ENCODE data around the gene CD5L.

DNA sequence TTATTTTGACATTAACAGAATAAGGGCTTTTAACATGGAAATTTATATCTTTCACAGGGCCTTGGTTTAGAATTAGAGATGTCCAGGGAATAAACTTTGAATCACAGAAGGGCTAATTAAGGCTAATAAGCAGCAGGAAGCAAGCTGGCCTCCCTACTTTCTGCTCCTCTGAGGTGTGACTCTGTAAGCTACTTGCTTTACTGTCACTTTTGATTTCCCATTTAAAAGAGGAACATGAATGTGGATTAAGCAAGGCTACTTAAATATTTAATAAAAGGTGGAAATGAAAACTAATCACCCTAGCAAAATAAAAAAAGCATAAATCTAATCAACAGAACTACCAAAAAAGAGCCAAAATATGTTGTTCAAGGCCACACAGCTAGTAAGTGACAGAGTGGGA, 28.9 kb upstream of the CD5L start:
- TF ChIP-seq, protein P1, sequence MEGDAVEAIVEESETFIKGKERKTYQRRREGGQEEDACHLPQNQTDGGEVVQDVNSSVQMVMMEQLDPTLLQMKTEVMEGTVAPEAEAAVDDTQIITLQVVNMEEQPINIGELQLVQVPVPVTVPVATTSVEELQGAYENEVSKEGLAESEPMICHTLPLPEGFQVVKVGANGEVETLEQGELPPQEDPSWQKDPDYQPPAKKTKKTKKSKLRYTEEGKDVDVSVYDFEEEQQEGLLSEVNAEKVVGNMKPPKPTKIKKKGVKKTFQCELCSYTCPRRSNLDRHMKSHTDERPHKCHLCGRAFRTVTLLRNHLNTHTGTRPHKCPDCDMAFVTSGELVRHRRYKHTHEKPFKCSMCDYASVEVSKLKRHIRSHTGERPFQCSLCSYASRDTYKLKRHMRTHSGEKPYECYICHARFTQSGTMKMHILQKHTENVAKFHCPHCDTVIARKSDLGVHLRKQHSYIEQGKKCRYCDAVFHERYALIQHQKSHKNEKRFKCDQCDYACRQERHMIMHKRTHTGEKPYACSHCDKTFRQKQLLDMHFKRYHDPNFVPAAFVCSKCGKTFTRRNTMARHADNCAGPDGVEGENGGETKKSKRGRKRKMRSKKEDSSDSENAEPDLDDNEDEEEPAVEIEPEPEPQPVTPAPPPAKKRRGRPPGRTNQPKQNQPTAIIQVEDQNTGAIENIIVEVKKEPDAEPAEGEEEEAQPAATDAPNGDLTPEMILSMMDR (IDR thresholded peaks at IDR 0.05 in 2 of 3, conservative IDR thresholded peaks at IDR 0.05 in 1 of 3; ENCODE audit: borderline replicate concordance in 1 of 3, insufficient read depth in 1 of 3, low read depth in 2 of 3, low read length in 2 of 3): no peak
- TF ChIP-seq, protein P2, sequence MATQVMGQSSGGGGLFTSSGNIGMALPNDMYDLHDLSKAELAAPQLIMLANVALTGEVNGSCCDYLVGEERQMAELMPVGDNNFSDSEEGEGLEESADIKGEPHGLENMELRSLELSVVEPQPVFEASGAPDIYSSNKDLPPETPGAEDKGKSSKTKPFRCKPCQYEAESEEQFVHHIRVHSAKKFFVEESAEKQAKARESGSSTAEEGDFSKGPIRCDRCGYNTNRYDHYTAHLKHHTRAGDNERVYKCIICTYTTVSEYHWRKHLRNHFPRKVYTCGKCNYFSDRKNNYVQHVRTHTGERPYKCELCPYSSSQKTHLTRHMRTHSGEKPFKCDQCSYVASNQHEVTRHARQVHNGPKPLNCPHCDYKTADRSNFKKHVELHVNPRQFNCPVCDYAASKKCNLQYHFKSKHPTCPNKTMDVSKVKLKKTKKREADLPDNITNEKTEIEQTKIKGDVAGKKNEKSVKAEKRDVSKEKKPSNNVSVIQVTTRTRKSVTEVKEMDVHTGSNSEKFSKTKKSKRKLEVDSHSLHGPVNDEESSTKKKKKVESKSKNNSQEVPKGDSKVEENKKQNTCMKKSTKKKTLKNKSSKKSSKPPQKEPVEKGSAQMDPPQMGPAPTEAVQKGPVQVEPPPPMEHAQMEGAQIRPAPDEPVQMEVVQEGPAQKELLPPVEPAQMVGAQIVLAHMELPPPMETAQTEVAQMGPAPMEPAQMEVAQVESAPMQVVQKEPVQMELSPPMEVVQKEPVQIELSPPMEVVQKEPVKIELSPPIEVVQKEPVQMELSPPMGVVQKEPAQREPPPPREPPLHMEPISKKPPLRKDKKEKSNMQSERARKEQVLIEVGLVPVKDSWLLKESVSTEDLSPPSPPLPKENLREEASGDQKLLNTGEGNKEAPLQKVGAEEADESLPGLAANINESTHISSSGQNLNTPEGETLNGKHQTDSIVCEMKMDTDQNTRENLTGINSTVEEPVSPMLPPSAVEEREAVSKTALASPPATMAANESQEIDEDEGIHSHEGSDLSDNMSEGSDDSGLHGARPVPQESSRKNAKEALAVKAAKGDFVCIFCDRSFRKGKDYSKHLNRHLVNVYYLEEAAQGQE (IDR thresholded peaks at IDR 0.05; ENCODE audit: low read depth): no peak
- TF ChIP-seq CBX3 (IDR thresholded peaks at IDR 0.05; ENCODE audit: low read depth) (no peak), ZNF274 (IDR thresholded peaks at IDR 0.05; ENCODE audit: low read depth, low read length) (no peak), SP1 (IDR thresholded peaks at IDR 0.05; ENCODE audit: low read depth) (no peak), ELF1 (IDR thresholded peaks at IDR 0.05; ENCODE audit: borderline replicate concordance, low read depth) (no peak), EZH2phosphoT487 (IDR thresholded peaks at IDR 0.05; ENCODE audit: borderline replicate concordance) (no peak), RAD21 (IDR thresholded peaks at IDR 0.05; ENCODE audit: low read depth) (no peak), POLR2A (IDR thresholded peaks at IDR 0.05; ENCODE audit: borderline replicate concordance, extremely low read depth, insufficient read depth, insufficient read length) (no peak)

Measured in HCT116 (cell line).